Measurements from ENCODE around the gene HOXB1.

Gene HOXB1

GRCh38 chr17:48567209-48567608 is 36.4 kb upstream of the HOXB1 start:
- DNase-seq = no peak

- DNase-seq = no peak
Measured at GRCh38 chr17:48566717-48567116, 35.9 kb upstream of the HOXB1 start.

GRCh38 chr17:48565925-48566710 is 35.3 kb upstream of the HOXB1 start:
- DNase-seq = no peak

- no peak for DNase-seq
Measured at GRCh38 chr17:48565022-48565554, 34.3 kb upstream of the HOXB1 start.

- no peak for DNase-seq
Measured at GRCh38 chr17:48564188-48565021, 33.6 kb upstream of the HOXB1 start.

GRCh38 chr17:48563867-48564187 is 33.0 kb upstream of the HOXB1 start:
- no peak for DNase-seq

- no peak for DNase-seq
Measured at GRCh38 chr17:48563385-48563838, 32.6 kb upstream of the HOXB1 start.

- DNase-seq = no peak
Measured at GRCh38 chr17:48562934-48563333, 32.1 kb upstream of the HOXB1 start.

- DNase-seq = no peak
Measured at GRCh38 chr17:48561884-48562810, 31.3 kb upstream of the HOXB1 start.

GRCh38 chr17:48559840-48560817 is 29.3 kb upstream of the HOXB1 start:
- DNase-seq = no peak

- no peak for DNase-seq
Measured at GRCh38 chr17:48559122-48559839, 28.5 kb upstream of the HOXB1 start.

- no peak for DNase-seq
Measured at GRCh38 chr17:48558831-48559121, 28.0 kb upstream of the HOXB1 start.

- DNase-seq = no peak
Measured at GRCh38 chr17:48558057-48558830, 27.4 kb upstream of the HOXB1 start.

GRCh38 chr17:48556576-48557401 is 26.0 kb upstream of the HOXB1 start:
- no peak for DNase-seq

GRCh38 chr17:48556229-48556575 is 25.4 kb upstream of the HOXB1 start:
- DNase-seq = no peak

- DNase-seq = peak; percentile 77
Measured at GRCh38 chr17:48555258-48556228, 24.7 kb upstream of the HOXB1 start.

GRCh38 chr17:48554412-48555257 is 23.8 kb upstream of the HOXB1 start:
- DNase-seq = no peak

Data from NCI-H2029 (cell line).